ENCODE results near the gene LCE3C. TPM values are rescaled to one million over a fixed set of nuclear protein-coding genes. Genes with fewer than 3 reads are reported as not detected.

LCE3C gene
- total RNA-seq, 4 donors from 2014 or later = not detected

GRCh38 chr1:152580433-152580832 lies 19.6 kb upstream of the LCE3C start, which contains the start of gene LCE3D:
Gene LCE3D (minus strand): TSS chr1:152580516. CDS start chr1:152579936, 580 bp downstream.
- H3K27me3 ChIP-seq = no peaks in the 10 kb centered on the region
- H3K4me3 ChIP-seq = no peak within 1 kb of the TSS
- no peaks in the 10 kb centered on the region for H3K9me3 ChIP-seq
- H3K4me1 ChIP-seq = no peaks in the 10 kb centered on the region
- no peak within 1 kb of the TSS for H3K27ac ChIP-seq
- no peak for DNase-seq
- TF ChIP-seq POLR2A (IDR thresholded peaks at IDR 0.05) (no peak), CTCF (IDR thresholded peaks at IDR 0.05) (no peak)
- H3K36me3 ChIP-seq = no peaks in the 10 kb centered on the region

- H3K36me3 ChIP-seq = no peaks in the 10 kb centered on the region
- H3K4me1 ChIP-seq = no peaks in the 10 kb centered on the region
- H3K4me3 ChIP-seq = no peak overlapping the region
- no peaks in the 10 kb centered on the region for H3K9me3 ChIP-seq
- DNase-seq = no peak
- no peaks in the 10 kb centered on the region for H3K27me3 ChIP-seq
- TF ChIP-seq CTCF (IDR thresholded peaks at IDR 0.05) (no peak), POLR2A (IDR thresholded peaks at IDR 0.05) (no peak)
- H3K27ac ChIP-seq = no peak overlapping the region
Observed at GRCh38 chr1:152582647-152583046, 17.4 kb upstream of the LCE3C start.

- no peak overlapping the region for H3K4me3 ChIP-seq
- no peaks in the 10 kb centered on the region for H3K4me1 ChIP-seq
- H3K27ac ChIP-seq = no peak overlapping the region
- H3K27me3 ChIP-seq = no peaks in the 10 kb centered on the region
- TF ChIP-seq CTCF (IDR thresholded peaks at IDR 0.05) (no peak), POLR2A (IDR thresholded peaks at IDR 0.05) (no peak)
- H3K36me3 ChIP-seq = no peaks in the 10 kb centered on the region
- H3K9me3 ChIP-seq = no peaks in the 10 kb centered on the region
- no peak for DNase-seq
Observed at GRCh38 chr1:152585586-152585985, 14.4 kb upstream of the LCE3C start.

GRCh38 chr1:152596986-152597385 lies 3.0 kb upstream of the LCE3C start:
- TF ChIP-seq CTCF (IDR thresholded peaks at IDR 0.05) (no peak), POLR2A (IDR thresholded peaks at IDR 0.05) (no peak)
- Histone ChIP-seq H3K27ac (no peak overlapping the region), H3K27me3 (no peaks in the 10 kb centered on the region), H3K4me3 (no peak overlapping the region), H3K36me3 (no peaks in the 10 kb centered on the region), H3K4me1 (no peaks in the 10 kb centered on the region), H3K9me3 (no peaks in the 10 kb centered on the region)
- DNase-seq = no peak

GRCh38 chr1:152613511-152613910 lies 13.5 kb downstream of the LCE3C start, which contains the start of gene LCE3B:
Gene LCE3B (plus strand): TSS chr1:152613811. CDS start chr1:152613811, 0 bp downstream.
- no peak within 1 kb of the TSS for H3K27ac ChIP-seq
- no peaks in the 10 kb centered on the region for H3K4me1 ChIP-seq
- H3K36me3 ChIP-seq = no peaks in the 10 kb centered on the region
- H3K27me3 ChIP-seq = no peaks in the 10 kb centered on the region
- TF ChIP-seq CTCF (IDR thresholded peaks at IDR 0.05) (no peak), POLR2A (IDR thresholded peaks at IDR 0.05) (no peak)
- no peak within 1 kb of the TSS for H3K4me3 ChIP-seq
- no peak for DNase-seq
- peaks cover 0 to 5% (median 0%) of the 10 kb centered on the region in 4 donors for H3K9me3 ChIP-seq

GRCh38 chr1:152621993-152622392 lies 22.0 kb downstream of the LCE3C start:
- H3K9me3 ChIP-seq = peaks cover 0 to 12% (median 0%) of the 10 kb centered on the region in 4 donors
- no peaks in the 10 kb centered on the region for H3K27me3 ChIP-seq
- no peak overlapping the region for H3K4me3 ChIP-seq
- H3K4me1 ChIP-seq = no peaks in the 10 kb centered on the region
- no peak overlapping the region for H3K27ac ChIP-seq
- TF ChIP-seq POLR2A (IDR thresholded peaks at IDR 0.05) (no peak), CTCF (IDR thresholded peaks at IDR 0.05) (no peak)
- DNase-seq = no peak
- H3K36me3 ChIP-seq = no peaks in the 10 kb centered on the region
